DMS 273 treated with DMSO at 0.1 percent for 48 hours (cell line): ENCODE data around the gene CCDC27.
"Not testable (repeated sequence)": the region's sequence is repeated elsewhere in the genome, so short reads cannot be mapped to it uniquely, and the experiment has no call there.

Experiments used
- DNase-seq: peaks from one replicate; lab custom pipeline; 2025; lab: John Stamatoyannopoulos, UW

The CCDC27 gene

DNA sequence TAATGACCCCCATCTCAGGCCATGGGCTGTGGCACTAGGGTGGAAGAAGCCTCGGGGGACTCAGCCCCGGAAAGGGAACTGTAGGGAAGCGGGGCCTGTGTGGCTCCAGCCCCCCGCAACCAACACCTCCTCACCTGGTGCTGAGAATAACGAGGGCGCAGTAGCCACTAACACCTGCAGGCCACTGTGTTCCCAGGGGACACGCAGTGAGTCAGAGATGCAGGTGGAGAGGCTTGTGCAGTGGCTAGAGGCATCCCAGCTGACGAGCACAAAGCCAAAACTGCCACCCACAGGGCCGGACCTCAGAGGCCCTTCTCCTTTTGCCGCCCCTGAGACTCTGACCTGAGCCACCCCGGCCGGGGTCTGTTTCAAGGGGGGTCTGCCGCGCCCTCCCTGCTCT lies 33.5 kb upstream of the CCDC27 start:
- DNase-seq: no peak

GRCh38 chr1:3721955-3722465 lies 30.2 kb upstream of the CCDC27 start:
- no peak for DNase-seq

DNA sequence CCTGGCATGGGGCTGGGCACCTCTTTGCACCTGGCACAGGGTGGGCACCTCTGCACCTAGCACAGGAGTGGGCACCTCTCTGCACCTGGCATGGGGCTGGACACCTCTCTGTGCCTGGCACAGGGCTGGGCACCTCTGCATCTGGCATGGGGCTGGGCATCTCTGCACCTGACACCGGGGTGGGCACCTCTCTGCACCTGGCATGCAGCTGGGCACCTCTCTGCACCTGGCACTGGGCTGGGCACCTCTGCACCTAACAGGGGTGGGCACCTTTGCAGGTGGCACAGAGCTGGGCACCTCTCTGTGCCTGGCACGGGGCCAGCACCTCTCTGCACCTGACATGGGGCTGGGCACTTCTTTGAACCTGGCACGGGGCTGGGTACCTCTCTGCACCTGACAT lies 29.4 kb upstream of the CCDC27 start:
- no peak for DNase-seq

- not testable (repeated sequence) for DNase-seq
Measured at GRCh38 chr1:3724416-3725030, 27.7 kb upstream of the CCDC27 start.

DNA sequence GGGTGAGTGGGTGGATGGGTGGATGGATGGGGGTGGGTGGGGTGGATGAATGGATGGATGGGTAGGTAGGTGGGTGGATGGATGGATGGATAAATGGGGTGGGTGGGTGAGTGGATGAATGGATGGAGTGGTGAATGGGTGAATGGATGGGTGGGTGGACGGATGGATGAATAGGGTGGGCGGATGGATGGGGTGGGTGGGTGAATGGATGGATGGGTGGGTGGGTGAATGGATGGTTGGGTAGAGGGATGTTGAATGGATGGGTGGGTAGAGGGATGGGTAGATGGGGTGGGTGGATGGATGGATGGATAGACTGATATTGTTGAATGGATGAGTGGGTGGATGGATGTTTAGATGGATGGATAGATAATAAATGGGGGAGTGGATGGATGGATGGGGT lies 26.9 kb upstream of the CCDC27 start:
- no peak for DNase-seq

GRCh38 chr1:3727042-3727824 lies 25.0 kb upstream of the CCDC27 start:
- no peak for DNase-seq

DNA sequence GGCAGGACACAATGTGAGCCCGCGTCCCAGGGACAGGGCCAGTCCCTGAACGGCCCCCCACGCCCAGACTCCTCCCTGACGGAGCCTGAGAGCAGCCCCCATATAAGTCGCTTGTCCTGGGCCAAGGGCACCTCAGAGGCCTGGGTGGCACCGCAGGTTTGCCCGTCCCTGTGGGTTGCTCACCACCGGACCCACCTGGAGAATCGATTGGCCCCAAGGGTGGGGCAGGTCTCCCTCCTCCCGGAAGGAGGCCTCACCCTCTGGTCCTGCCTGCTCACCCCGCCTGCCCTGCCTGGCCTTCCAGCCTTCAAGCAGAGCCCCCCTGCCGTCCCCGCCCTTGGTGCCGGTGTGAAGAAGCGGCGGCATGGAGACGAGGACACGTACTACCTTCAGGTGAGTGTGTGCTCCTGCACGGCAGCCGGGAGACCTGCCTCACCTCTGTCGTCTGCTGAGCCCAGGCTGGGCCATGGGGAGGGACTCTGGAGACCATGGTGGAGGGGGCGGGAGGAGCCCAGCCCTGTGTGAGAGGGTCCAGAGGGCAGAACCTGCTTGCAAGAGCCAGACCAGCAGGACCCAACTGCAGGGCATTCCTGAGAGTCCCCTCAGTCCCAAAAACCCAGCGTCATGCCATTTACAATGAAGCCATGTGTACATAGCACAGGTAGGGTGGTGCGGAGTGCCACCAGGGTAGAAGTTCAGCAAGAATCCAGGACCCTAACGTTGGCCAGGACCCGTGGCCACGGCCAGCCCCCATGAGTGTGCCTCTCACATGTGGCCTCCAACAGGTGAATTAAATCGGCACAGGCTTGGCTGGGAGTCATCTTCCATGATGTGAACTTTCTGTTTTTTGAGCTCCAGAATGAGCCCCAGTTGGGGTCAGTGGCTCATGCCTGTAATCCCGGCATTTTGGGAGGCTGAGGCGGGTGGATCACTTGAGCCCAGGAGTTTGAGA lies 24.1 kb upstream of the CCDC27 start:
- DNase-seq: no peak

DNA sequence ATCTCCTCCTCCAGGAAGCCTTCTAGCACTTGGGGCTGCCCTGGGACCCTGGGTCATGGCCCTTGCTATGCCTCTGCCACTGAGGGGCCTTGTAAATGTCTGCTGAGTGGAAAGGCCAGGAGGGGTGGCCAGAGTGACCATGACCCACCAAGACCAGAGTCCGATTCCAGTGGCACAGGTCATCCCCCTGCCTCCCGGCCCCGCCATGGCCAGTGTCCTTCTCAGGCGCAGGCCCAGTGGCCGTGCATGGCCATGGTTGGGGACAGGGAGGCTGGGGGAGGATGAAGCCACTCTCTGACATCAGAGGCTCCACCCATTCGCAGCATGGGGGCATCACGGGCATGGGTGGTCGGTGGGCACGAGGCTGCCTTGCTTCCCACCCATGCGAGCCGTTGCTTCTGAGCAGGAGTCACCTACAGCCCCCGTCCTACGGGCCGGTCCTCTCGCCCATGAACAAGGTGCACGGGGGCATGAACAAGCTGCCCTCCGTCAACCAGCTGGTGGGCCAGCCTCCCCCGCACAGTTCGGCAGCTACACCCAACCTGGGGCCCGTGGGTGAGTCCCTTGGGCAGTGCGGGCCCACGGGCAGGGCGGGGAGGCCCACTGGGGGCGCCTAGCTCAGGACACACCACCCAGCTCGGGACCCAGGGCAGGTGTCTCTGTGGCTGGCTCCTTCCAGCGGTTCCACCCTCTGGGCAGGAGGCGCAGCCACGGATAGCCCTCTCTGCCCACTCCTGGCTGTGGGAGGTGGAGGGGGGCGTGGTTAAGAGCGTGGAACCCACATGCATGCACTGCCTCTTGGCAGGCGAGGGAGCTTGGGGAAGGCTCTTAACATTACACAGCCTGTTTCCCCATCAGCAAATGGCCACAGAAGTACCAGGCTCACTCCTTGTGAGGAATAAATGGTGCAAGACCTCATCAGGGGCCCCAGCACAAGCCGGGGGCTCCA lies 22.4 kb upstream of the CCDC27 start:
- DNase-seq: no peak

DNA sequence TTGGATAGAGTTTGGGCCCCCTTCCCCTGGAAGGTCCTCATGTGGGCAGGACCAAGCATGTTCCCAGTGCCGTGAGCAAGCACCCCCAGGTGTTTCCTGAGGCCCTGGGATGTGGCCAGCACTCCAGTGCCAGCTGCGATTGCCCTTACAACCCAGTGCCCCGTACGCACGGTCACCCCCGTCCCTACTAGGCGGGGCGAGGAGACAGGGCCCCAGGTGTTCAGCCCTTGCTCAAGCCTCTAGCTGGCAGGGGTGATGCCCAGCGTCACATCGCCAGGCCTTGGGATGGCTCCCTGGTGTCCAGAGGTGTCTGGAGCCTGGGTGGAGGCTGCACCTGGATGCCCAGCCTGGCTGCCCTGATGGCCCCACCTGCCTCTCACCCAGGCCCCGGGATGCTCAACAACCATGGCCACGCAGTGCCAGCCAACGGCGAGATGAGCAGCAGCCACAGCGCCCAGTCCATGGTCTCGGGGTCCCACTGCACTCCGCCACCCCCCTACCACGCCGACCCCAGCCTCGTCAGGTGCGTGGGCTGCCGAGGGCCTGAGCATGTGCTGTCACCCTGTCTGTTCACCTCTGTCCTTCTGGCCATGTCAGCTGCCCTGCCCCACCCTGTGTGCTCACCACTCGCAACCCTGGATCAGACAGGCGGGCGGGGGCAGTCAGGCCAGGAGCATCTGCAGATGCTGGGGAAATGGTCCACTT lies 21.6 kb upstream of the CCDC27 start:
- DNase-seq: no peak

DNA sequence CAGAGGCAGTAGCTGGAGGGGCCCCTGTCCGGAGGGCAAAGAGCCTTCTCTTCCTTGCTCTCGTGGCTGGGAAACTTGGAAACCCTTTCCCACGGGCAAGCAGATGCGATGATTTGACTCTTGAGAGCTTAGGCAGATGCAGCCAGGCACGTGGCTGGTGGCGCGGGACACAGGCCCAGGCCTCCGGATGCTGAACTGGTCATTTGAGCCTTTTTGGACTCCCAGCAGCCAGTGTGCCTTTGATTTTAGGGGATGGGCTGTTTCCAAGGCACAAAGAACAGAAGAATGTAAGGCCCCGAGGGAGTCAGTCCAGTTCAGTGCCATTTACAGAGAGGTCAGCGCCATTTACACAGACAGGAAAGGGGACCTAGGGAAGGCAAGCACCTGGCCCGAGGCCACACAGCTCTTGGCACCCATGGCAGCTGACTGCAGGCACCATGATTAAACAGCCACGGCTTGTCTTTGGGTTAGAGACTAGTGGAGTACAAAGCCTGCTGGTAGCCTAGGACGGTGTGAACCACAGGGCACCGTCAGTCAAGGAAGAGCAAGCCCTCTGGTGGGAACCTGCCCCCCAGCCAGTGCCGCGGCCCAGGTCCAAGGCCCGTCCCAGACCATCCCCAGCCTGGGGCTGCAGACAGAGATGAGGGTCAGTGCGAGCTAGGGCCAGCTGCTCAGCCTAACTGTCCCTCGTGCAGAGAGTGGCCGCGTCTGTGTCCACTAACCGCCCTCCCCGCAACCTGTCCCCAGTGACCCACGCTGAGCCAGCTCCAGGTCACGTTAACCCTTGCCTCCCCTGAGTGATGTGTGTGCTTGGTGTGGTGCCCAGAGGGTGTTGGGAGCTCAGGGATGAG lies 20.4 kb upstream of the CCDC27 start:
- no peak for DNase-seq

DNA sequence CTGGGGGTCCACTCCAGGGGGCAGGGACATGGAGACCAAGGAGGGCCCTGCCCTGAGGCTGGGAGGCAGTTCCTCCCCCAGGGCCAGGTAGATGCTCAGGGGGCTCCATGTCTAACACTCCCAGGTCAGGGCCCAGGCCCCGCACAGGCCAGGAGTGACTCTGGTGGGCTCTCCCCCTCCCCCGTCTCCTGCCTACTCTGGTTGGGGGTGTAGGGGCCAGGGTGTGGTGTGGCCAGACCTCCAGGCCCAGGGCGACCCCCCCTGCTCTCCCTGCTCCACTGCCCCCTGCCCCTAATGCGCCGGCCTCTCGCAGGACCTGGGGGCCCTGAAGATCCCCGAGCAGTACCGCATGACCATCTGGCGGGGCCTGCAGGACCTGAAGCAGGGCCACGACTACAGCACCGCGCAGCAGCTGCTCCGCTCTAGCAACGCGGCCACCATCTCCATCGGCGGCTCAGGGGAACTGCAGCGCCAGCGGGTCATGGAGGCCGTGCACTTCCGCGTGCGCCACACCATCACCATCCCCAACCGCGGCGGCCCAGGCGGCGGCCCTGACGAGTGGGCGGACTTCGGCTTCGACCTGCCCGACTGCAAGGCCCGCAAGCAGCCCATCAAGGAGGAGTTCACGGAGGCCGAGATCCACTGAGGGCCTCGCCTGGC lies 19.7 kb upstream of the CCDC27 start:
- no peak for DNase-seq

DNA sequence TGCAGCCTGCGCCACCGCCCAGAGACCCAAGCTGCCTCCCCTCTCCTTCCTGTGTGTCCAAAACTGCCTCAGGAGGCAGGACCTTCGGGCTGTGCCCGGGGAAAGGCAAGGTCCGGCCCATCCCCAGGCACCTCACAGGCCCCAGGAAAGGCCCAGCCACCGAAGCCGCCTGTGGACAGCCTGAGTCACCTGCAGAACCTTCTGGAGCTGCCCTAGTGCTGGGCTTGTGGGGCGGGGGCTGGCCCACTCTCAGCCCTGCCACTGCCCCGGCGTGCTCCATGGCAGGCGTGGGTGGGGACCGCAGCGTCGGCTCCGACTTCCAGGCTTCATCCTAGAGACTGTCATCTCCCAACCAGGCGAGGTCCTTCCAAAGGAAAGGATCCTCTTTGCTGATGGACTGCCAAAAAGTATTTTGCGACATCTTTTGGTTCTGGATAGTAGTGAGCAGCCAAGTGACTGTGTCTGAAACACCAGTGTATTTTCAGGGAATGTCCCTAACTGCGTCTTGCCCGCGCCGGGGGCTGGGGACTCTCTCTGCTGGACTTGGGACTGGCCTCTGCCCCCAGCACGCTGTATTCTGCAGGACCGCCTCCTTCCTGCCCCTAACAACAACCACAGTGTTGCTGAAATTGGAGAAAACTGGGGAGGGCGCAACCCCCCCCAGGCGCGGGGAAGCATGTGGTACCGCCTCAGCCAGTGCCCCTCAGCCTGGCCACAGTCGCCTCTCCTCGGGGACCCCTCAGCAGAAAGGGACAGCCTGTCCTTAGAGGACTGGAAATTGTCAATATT lies 19.0 kb upstream of the CCDC27 start:
- no peak for DNase-seq

GRCh38 chr1:3733883-3734589 lies 18.2 kb upstream of the CCDC27 start:
- no peak for DNase-seq

DNA sequence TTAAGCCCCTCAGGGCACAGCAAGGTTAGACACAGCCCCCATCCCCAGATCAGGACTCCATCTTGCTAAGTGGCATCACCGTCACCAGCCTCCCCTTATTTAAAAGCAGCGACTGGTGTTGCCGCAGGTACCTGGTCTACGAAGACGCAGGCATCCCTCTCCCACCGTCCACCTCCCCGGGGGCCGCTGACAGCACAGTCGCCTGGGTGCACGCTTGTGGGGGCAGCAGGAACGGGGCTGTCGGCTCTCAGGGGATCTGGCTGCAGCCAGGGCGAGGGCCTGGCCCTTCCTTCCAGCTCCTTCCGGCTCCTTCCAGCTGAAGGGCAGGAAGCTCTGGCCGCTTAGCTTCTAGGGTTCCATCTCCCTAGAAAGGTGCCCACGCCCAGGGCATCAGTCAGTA lies 17.6 kb upstream of the CCDC27 start:
- DNase-seq: no peak

- peak; percentile 38 for DNase-seq
Measured at GRCh38 chr1:3735027-3735681, 17.1 kb upstream of the CCDC27 start.

GRCh38 chr1:3735688-3736087 lies 16.6 kb upstream of the CCDC27 start:
- no peak for DNase-seq

DNA sequence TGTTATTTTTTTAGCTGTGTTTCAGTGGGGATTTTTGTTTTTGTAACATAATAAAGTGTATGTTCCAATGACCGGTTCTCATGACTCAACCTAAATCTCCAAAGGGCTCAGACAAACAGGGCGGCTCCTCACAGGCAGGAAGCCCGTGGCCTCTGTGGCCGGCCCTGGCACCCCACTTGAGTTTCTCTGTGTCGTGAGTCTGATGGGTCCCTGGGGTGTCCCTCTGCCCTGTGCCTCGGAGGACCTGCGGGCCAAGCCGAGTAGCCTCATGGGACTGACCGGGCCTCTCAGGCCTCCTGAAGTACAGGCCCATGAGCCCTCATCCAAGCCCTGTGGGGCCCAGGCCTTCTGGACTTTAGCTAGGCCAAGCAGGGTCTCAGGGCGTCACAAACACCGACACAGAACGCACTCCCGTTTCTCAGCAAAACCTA lies 16.1 kb upstream of the CCDC27 start:
- no peak for DNase-seq
